Esophagus squamous epithelium (tissue), 4 donors: ENCODE measurements around the gene NANOGP8.

ENCODE experiments used
- POLR2A ChIP-seq, 4 donors: fragments of 450-650 bp; IDR thresholded peaks; one replicate each; pipeline ENCODE4 v1.6.1; 2017; ENCODE audit warnings: antibody characterized with exemption in 4 of 4, mild to moderate bottlenecking in 4 of 4, moderate library complexity in 3 of 4
- TF ChIP-seq, protein P1 (sequence below), 6 experiments: fragments of 450-650 bp in 4 of 6; fragments of 200-600 bp in 2 of 6; sonication (generic) in 2 of 6; IDR thresholded peaks; one replicate each; pipeline ENCODE4 v1.5.1; 2016 to 2019; ENCODE audit warnings: antibody characterized with exemption in 6 of 6, mild to moderate bottlenecking in 4 of 6, moderate library complexity in 4 of 6

DNA sequence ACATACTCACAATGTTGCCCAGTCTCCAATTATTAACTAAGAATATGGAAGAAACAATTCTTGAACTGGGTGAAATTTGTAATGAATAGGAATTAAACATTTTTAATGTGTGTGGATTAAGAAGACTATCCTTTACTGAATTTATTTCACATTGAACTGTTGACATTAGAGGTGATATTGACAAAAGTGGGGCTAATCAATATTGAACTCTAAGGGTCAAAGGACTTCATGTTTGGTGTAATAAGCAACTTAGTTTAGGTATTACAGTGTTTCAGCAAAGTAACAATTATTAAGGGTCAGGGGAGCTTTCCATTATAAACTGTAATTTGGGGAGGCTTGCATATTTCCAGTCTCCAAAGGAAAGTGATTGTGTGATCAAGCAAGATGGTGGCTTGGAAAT lies 16.2 kb upstream of the NANOGP8 start:
- no peak for TF ChIP-seq POLR2A (IDR thresholded peaks at IDR 0.05)
- TF ChIP-seq, protein P1, sequence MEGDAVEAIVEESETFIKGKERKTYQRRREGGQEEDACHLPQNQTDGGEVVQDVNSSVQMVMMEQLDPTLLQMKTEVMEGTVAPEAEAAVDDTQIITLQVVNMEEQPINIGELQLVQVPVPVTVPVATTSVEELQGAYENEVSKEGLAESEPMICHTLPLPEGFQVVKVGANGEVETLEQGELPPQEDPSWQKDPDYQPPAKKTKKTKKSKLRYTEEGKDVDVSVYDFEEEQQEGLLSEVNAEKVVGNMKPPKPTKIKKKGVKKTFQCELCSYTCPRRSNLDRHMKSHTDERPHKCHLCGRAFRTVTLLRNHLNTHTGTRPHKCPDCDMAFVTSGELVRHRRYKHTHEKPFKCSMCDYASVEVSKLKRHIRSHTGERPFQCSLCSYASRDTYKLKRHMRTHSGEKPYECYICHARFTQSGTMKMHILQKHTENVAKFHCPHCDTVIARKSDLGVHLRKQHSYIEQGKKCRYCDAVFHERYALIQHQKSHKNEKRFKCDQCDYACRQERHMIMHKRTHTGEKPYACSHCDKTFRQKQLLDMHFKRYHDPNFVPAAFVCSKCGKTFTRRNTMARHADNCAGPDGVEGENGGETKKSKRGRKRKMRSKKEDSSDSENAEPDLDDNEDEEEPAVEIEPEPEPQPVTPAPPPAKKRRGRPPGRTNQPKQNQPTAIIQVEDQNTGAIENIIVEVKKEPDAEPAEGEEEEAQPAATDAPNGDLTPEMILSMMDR (IDR thresholded peaks at IDR 0.05) = no peak
